ENCODE measurements around the gene APOBEC3H.

GRCh38 chr22:39108487-39108886, 11.4 kb downstream of the APOBEC3H start:
- TF ChIP-seq CTCF (IDR thresholded peaks at IDR 0.05) (no peak), POLR2AphosphoS5 (IDR thresholded peaks at IDR 0.05; ENCODE audit: low read depth, low read length) (no peak)

Measured in Panc1 (cell line).